ENCODE results near the gene EPSTI1. TPM values are rescaled to one million over a fixed set of nuclear protein-coding genes. Genes with fewer than 3 reads are reported as not detected.

EPSTI1 gene
- total and polyA plus RNA-seq, 4 experiments from 2014 or later, result 11.4 to 19.4 (median 18.1) TPM

DNA sequence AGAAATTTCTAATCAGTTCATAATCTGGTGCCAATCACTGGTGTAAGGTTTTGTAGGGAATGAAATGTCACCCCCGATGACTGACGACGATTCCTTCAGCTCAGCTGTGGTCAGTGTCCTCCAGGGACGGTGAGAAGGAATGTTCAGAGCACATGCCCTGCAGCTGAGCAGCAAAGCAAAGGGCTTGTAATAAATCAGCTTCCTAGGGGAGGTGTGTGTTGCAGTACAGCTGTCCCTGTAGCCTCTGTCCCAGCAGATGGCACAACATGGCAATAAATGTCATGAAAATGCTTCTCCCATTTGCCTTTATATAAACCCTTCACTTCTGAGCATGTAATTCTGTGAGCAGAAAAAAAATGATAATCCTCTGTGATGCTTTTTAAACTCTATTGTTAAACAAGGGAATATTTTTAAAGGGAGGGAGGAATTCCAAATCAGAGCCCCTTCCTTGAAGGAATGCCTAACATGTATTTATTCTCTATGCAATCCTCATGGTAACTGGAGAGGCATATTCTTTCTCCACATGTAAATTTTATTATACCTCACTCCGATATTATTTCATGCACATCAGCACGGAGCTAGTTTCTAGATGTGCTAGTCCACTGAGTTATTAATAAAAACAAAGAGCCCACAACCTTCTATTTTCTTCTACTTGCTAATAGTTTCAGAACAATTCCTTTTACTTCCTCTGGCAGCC, 108.1 kb downstream of the EPSTI1 start:
- Histone ChIP-seq H3K27me3 (ENCODE audit: insufficient read depth, low read length) (no peaks in the 10 kb centered on the region), H3K4me3 (ENCODE audit: low read length in 2 of 2) (no peak overlapping the region), H3K27ac (ENCODE audit: low read depth, low read length) (no peak overlapping the region), H3K36me3 (ENCODE audit: insufficient read depth, low read length) (no peaks in the 10 kb centered on the region), H3K4me1 (ENCODE audit: insufficient read depth, low read length) (no peaks in the 10 kb centered on the region), H3K9me3 (ENCODE audit: control insufficient read depth in 1 of 2, low read length in 2 of 2) (no peaks in the 10 kb centered on the region)
- no peak for DNase-seq
- Mint-ChIP-seq H3K27me3 (no peaks in the 10 kb centered on the region), H3K36me3 (peaks cover 33 to 36% of the 10 kb centered on the region in 2 donors), H3K9me3 (no peaks in the 10 kb centered on the region), H3K27ac (peak overlapping the region in 1 of 7 donors; percentile 16), H3K4me1 (peaks cover 2 to 14% (median 7%) of the 10 kb centered on the region in 4 donors), H3K4me3 (no peak overlapping the region)
- CTCF ChIA-PET (ENCODE audit: partially characterized antibody), result no interaction called here
- POLR2A ChIA-PET (ENCODE audit: partially characterized antibody), result no interaction called here
- intact Hi-C loops (cut with micrococcal nuclease), result no loop called here

DNA sequence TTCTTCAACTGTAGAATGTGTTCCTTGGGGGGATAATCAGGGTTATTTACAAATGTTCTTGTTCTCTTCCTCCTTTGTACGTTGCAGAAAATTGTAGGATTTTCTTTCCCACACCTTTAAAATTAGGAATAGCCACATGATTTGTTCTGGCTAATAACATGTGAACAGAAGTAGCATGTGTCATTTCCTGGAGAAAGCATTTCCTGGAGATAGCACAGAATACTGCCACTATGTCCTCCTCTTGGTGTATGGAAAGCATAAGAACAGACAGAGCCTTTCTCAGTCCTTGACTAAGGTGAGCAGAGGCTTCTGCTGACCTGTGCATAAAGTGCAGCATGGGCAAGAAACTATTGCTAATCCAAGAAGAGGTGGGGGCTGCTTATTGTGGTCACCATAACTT, 108.9 kb downstream of the EPSTI1 start:
- no peak for DNase-seq
- Mint-ChIP-seq H3K36me3 (peaks cover 25 to 30% of the 10 kb centered on the region in 2 donors), H3K4me1 (peaks cover 2 to 14% (median 7%) of the 10 kb centered on the region in 4 donors), H3K27ac (no peak overlapping the region), H3K4me3 (no peak overlapping the region), H3K9me3 (no peaks in the 10 kb centered on the region), H3K27me3 (peaks cover 0 to 2% of the 10 kb centered on the region in 2 donors)
- Histone ChIP-seq H3K27me3 (ENCODE audit: insufficient read depth, low read length) (no peaks in the 10 kb centered on the region), H3K4me1 (ENCODE audit: insufficient read depth, low read length) (no peaks in the 10 kb centered on the region), H3K4me3 (ENCODE audit: low read length in 2 of 2) (no peak overlapping the region), H3K36me3 (ENCODE audit: insufficient read depth, low read length) (no peaks in the 10 kb centered on the region), H3K9me3 (ENCODE audit: control insufficient read depth in 1 of 2, low read length in 2 of 2) (no peaks in the 10 kb centered on the region), H3K27ac (ENCODE audit: low read depth, low read length) (no peak overlapping the region)
- POLR2A ChIA-PET (ENCODE audit: partially characterized antibody), result no interaction called here
- intact Hi-C loops (cut with micrococcal nuclease), result no loop called here
- CTCF ChIA-PET (ENCODE audit: partially characterized antibody), result no interaction called here

DNA sequence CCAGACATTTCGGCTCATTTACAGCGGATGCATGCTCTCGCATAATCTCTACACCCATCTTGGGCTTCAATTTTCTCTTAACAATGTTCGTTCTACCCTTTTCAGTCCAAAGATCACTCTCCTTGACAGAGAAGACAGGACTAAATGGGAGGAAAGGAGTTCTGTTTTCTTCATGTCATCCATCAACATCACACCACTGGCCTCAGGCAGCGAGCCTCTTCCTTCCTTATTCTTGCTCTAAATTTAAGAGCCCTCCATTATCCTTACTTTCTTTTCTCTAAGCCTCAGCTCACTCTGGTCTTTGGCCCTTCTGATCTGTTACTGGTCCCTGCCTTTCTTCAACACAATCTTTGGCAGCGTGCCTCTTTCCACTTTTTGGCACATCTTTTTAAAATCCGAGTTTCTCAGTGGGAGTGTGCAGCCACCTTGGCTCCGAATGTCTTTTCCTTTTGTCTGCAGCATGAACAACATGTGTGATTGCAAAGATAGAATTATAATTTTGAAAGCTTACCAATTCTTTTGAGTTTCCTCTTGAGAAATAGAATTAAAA, 111.9 kb downstream of the EPSTI1 start:
- peaks cover 0 to 2% of the 10 kb centered on the region in 2 donors for H3K27me3 Mint-ChIP-seq
- H3K9me3 ChIP-seq (ENCODE audit: control insufficient read depth in 1 of 2, low read length in 2 of 2), result no peaks in the 10 kb centered on the region
- CTCF ChIA-PET (ENCODE audit: partially characterized antibody), result no interaction called here
- no peaks in the 10 kb centered on the region for H3K36me3 ChIP-seq (ENCODE audit: insufficient read depth, low read length)
- no peaks in the 10 kb centered on the region for H3K9me3 Mint-ChIP-seq
- H3K36me3 Mint-ChIP-seq, result peaks cover 2 to 6% of the 10 kb centered on the region in 2 donors
- H3K27me3 ChIP-seq (ENCODE audit: insufficient read depth, low read length), result no peaks in the 10 kb centered on the region
- no peak overlapping the region for H3K27ac ChIP-seq (ENCODE audit: low read depth, low read length)
- H3K4me3 Mint-ChIP-seq, result no peak overlapping the region
- no peak overlapping the region for H3K27ac Mint-ChIP-seq
- intact Hi-C loops (cut with micrococcal nuclease), result no loop called here
- no peak for DNase-seq
- POLR2A ChIA-PET (ENCODE audit: partially characterized antibody), result no interaction called here
- H3K4me1 Mint-ChIP-seq, result peaks cover 5 to 18% (median 10%) of the 10 kb centered on the region in 4 donors
- H3K4me1 ChIP-seq (ENCODE audit: insufficient read depth, low read length), result no peaks in the 10 kb centered on the region
- H3K4me3 ChIP-seq (ENCODE audit: low read length in 2 of 2), result no peak overlapping the region

DNA sequence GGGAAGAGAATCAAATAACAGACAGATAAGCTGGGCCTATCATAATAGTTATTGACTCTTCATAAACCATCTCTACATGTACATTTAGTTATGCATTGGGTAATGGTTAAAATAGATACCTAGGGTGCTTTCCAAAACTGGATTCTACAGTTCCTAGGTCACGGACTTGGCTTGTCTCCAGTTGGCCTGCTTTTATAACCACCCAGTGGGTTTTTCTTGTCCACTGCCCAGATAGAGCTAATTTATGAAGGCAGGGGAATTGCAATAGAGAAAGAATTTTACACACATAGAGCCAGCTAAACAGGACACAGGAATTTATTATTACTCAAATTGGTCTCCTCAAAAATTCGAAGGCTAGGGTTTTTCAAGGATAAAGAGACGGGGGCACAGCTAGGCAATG, 113.3 kb downstream of the EPSTI1 start:
- DNase-seq, result no peak
- Histone ChIP-seq H3K9me3 (ENCODE audit: control insufficient read depth in 1 of 2, low read length in 2 of 2) (no peaks in the 10 kb centered on the region), H3K4me3 (ENCODE audit: low read length in 2 of 2) (no peak overlapping the region), H3K27ac (ENCODE audit: low read depth, low read length) (no peak overlapping the region), H3K27me3 (ENCODE audit: insufficient read depth, low read length) (no peaks in the 10 kb centered on the region), H3K36me3 (ENCODE audit: insufficient read depth, low read length) (no peaks in the 10 kb centered on the region), H3K4me1 (ENCODE audit: insufficient read depth, low read length) (no peaks in the 10 kb centered on the region)
- Mint-ChIP-seq H3K9me3 (no peaks in the 10 kb centered on the region), H3K4me1 (peaks cover 5 to 16% (median 10%) of the 10 kb centered on the region in 4 donors), H3K27me3 (peaks cover 0 to 2% of the 10 kb centered on the region in 2 donors), H3K27ac (no peak overlapping the region), H3K36me3 (peaks cover 0 to 3% of the 10 kb centered on the region in 2 donors), H3K4me3 (no peak overlapping the region)
- CTCF ChIA-PET (ENCODE audit: partially characterized antibody), result no interaction called here
- POLR2A ChIA-PET (ENCODE audit: partially characterized antibody), result no interaction called here
- intact Hi-C loops (cut with micrococcal nuclease), result no loop called here

DNA sequence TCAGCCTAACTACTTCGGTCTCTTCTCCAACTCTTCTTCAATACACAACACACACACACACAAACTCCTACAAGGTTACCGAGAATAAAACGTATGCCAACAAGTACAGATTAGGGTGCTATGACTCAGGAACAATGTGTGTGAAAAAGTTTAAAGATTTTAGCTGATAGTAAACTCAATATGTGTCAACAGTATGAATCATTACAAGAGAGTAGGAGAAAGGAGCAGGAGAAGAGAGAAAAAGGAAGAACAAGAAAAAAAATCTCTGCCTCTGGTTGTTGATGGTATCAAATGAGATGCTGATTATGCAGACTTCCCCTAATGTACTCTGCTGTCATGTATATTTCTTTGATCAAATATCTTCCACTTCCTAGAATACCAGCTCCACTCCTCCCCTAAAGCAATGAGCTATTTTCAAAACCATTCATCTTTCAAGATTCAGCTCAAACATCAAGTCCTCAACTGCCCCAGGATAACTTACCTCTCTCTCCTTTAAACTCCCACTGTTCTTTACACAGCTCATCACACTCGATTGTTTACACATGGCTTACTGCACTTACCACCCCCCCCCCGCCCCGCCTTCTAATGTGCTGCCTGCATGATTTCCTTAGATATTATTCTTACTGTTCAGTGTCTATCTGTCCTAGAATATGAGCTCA, 115.0 kb downstream of the EPSTI1 start:
- H3K4me1 Mint-ChIP-seq, result peaks cover 0 to 7% (median 5%) of the 10 kb centered on the region in 4 donors
- intact Hi-C loops (cut with micrococcal nuclease), result no loop called here
- ChIA-PET POLR2A (ENCODE audit: partially characterized antibody) (no interaction called here), CTCF (ENCODE audit: partially characterized antibody) (interaction anchor here (1.1 kb wide), 1 partner anchor 11 kb away, joined by 3 read pairs; no protein-coding TSS in a partner anchor)
- no peaks in the 10 kb centered on the region for H3K36me3 ChIP-seq (ENCODE audit: insufficient read depth, low read length)
- H3K27ac ChIP-seq (ENCODE audit: low read depth, low read length), result no peak overlapping the region
- peaks cover 0 to 2% of the 10 kb centered on the region in 2 donors for H3K27me3 Mint-ChIP-seq
- H3K27ac Mint-ChIP-seq, result peak overlapping the region in 1 of 7 donors; percentile 5
- no peak overlapping the region for H3K4me3 Mint-ChIP-seq
- no peak for DNase-seq
- no peaks in the 10 kb centered on the region for H3K9me3 Mint-ChIP-seq
- H3K36me3 Mint-ChIP-seq, result peaks cover 0 to 3% of the 10 kb centered on the region in 2 donors
- H3K9me3 ChIP-seq (ENCODE audit: control insufficient read depth in 1 of 2, low read length in 2 of 2), result no peaks in the 10 kb centered on the region
- no peaks in the 10 kb centered on the region for H3K27me3 ChIP-seq (ENCODE audit: insufficient read depth, low read length)
- no peaks in the 10 kb centered on the region for H3K4me1 ChIP-seq (ENCODE audit: insufficient read depth, low read length)
- no peak overlapping the region for H3K4me3 ChIP-seq (ENCODE audit: low read length in 2 of 2)

DNA sequence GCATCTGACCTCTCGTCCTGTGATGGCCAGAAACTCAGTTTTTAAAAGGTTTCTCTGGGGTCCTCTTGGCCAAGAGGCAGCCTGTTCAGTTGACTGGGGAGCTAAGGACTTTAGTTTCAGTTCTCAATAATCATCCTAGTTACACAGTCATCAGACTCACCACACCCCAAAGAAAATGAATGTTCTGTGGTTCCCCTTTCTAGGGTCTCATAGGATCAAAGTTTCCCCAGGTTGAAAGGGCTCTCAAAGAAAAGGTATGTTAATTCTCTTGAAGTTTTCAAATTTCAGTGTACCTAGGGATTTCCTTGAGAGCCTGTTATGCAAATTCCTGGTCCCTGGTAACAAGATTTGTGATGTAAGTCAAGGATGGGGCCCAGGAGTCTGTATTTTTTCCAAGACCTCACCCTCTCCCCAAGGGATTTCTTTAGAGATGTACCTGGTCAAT, 115.7 kb downstream of the EPSTI1 start:
- peaks cover 0 to 3% of the 10 kb centered on the region in 2 donors for H3K36me3 Mint-ChIP-seq
- H3K4me1 ChIP-seq (ENCODE audit: insufficient read depth, low read length), result no peaks in the 10 kb centered on the region
- intact Hi-C loops (cut with micrococcal nuclease), result no loop called here
- CTCF ChIA-PET (ENCODE audit: partially characterized antibody), result interaction anchor here (1.3 kb wide), 1 partner anchor 15 kb away, joined by 3 read pairs; no protein-coding TSS in a partner anchor
- peaks cover 0 to 7% (median 5%) of the 10 kb centered on the region in 4 donors for H3K4me1 Mint-ChIP-seq
- H3K27ac ChIP-seq (ENCODE audit: low read depth, low read length), result no peak overlapping the region
- H3K27ac Mint-ChIP-seq, result no peak overlapping the region
- H3K4me3 Mint-ChIP-seq, result no peak overlapping the region
- H3K27me3 Mint-ChIP-seq, result peaks cover 0 to 2% of the 10 kb centered on the region in 2 donors
- H3K9me3 ChIP-seq (ENCODE audit: control insufficient read depth in 1 of 2, low read length in 2 of 2), result no peaks in the 10 kb centered on the region
- H3K9me3 Mint-ChIP-seq, result no peaks in the 10 kb centered on the region
- H3K36me3 ChIP-seq (ENCODE audit: insufficient read depth, low read length), result no peaks in the 10 kb centered on the region
- POLR2A ChIA-PET (ENCODE audit: partially characterized antibody), result no interaction called here
- no peak overlapping the region for H3K4me3 ChIP-seq (ENCODE audit: low read length in 2 of 2)
- DNase-seq, result no peak
- H3K27me3 ChIP-seq (ENCODE audit: insufficient read depth, low read length), result no peaks in the 10 kb centered on the region

DNA sequence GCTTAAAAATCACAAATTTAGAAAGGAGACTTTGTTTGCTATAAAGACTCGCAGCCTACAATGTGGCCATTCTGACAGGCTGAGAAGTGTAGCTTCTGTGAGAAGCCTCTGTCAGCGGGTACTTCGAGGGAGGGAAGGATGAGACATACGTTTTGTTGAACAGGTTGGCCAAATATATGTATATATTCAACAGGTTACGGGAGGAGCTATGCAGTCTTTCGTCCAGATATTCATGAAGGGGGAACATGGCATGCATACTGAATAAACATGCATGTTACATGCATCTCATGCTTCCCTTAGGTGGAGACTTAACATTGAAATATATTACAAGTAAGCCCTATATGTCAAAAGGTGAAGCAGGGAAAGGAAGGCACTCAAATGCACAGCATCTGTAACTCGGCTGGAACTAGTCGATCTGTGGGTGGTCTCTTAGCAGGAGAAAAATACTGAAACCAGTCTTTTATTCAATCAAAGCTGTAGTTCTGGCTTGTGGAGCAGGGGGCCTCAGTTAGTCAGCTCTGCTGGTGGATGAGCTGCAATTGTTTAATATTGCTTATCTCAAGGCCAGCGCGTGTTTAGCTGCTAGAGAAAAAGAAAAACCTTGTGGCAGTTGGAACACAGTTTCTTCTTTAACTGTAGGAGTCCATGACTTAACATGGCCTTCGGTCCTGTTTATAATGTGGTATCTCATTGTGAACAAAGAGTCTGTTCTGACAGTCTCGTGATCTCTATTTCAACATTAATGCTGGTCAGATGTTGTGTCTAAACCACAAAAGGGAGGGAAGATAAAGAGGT, 116.4 kb downstream of the EPSTI1 start:
- ChIA-PET CTCF (ENCODE audit: partially characterized antibody) (interaction anchor here (1.3 kb wide), 1 partner anchor 15 kb away, joined by 3 read pairs; no protein-coding TSS in a partner anchor), POLR2A (ENCODE audit: partially characterized antibody) (no interaction called here)
- Mint-ChIP-seq H3K36me3 (peaks cover 0 to 3% of the 10 kb centered on the region in 2 donors), H3K27me3 (peaks cover 0 to 2% of the 10 kb centered on the region in 2 donors), H3K4me1 (peaks cover 0 to 7% (median 5%) of the 10 kb centered on the region in 4 donors), H3K4me3 (no peak overlapping the region), H3K9me3 (no peaks in the 10 kb centered on the region), H3K27ac (no peak overlapping the region)
- Histone ChIP-seq H3K36me3 (ENCODE audit: insufficient read depth, low read length) (no peaks in the 10 kb centered on the region), H3K4me3 (ENCODE audit: low read length in 2 of 2) (no peak overlapping the region), H3K9me3 (ENCODE audit: control insufficient read depth in 1 of 2, low read length in 2 of 2) (no peaks in the 10 kb centered on the region), H3K4me1 (ENCODE audit: insufficient read depth, low read length) (no peaks in the 10 kb centered on the region), H3K27me3 (ENCODE audit: insufficient read depth, low read length) (no peaks in the 10 kb centered on the region), H3K27ac (ENCODE audit: low read depth, low read length) (no peak overlapping the region)
- no peak for DNase-seq
- intact Hi-C loops (cut with micrococcal nuclease), result no loop called here

Data from CD4-positive, alpha-beta memory T cell (primary cell).